SK-N-SH (cell line): Measurements from ENCODE around the gene DNAJC13.

Experiments
- CHD2 ChIP-seq: fragments of 150-350 bp; IDR thresholded peaks from 2 replicates; pipeline ENCODE4 v1.6.1; 2018; ENCODE audit warnings: low read length; ENCODE audit not compliant: partially characterized antibody
- RAD21 ChIP-seq: IDR thresholded peaks from 2 replicates; pipeline ENCODE4 v1.6.1; 2012; ENCODE audit warnings: mild to moderate bottlenecking, low read length
- RXRA ChIP-seq: IDR thresholded peaks from 2 replicates; pipeline ENCODE4 v1.4.0; 2012; ENCODE audit warnings: low read depth, mild to moderate bottlenecking, borderline replicate concordance
- SIN3A ChIP-seq: IDR thresholded peaks from 2 replicates; pipeline ENCODE4 v1.6.1; 2012; ENCODE audit warnings: low read depth, mild to moderate bottlenecking, low read length, moderate library complexity, borderline replicate concordance
- SMC3 ChIP-seq: IDR thresholded peaks from 2 replicates; pipeline ENCODE4 v1.6.1; 2012; ENCODE audit warnings: low read depth, low read length, improper control_type of control experiment
- TAF1 ChIP-seq: IDR thresholded peaks from 2 replicates; pipeline ENCODE4 v1.6.1; 2012; ENCODE audit warnings: low read depth, mild to moderate bottlenecking, low read length, moderate library complexity, borderline replicate concordance
- YY1 ChIP-seq: IDR thresholded peaks from 2 replicates; pipeline ENCODE4 v1.4.0; 2012; ENCODE audit warnings: low read depth, mild to moderate bottlenecking
- TF ChIP-seq, protein P1 (sequence below): fragments of 200-600 bp; sonication (generic); IDR thresholded peaks from 2 replicates; pipeline ENCODE4 v1.6.1; 2017; ENCODE audit warnings: antibody characterized with exemption, mild to moderate bottlenecking, moderate library complexity

DNA sequence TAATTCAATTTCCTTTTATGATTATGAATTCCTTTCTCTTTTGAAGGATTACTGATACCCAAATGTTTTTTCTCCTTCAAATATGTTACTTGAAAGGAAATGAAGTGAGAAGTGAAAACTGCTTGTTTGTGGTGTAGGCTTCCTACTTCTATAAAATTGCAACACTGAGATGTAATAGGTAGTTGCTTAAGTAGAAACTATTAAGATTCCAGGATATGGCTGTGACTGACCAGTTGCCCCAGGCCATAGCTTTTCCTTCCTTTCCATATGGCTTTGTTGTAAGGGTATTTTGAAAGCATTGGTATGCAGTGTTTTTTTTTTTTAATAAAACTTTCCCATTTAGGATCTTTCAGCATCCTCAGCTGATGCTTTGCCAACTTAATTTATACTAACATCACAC is 28.5 kb downstream of the DNAJC13 start:
- TF ChIP-seq, protein P1, sequence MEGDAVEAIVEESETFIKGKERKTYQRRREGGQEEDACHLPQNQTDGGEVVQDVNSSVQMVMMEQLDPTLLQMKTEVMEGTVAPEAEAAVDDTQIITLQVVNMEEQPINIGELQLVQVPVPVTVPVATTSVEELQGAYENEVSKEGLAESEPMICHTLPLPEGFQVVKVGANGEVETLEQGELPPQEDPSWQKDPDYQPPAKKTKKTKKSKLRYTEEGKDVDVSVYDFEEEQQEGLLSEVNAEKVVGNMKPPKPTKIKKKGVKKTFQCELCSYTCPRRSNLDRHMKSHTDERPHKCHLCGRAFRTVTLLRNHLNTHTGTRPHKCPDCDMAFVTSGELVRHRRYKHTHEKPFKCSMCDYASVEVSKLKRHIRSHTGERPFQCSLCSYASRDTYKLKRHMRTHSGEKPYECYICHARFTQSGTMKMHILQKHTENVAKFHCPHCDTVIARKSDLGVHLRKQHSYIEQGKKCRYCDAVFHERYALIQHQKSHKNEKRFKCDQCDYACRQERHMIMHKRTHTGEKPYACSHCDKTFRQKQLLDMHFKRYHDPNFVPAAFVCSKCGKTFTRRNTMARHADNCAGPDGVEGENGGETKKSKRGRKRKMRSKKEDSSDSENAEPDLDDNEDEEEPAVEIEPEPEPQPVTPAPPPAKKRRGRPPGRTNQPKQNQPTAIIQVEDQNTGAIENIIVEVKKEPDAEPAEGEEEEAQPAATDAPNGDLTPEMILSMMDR, result no peak
- no peak for TF ChIP-seq YY1
- no peak for TF ChIP-seq RXRA
- no peak for TF ChIP-seq TAF1
- no peak for TF ChIP-seq CHD2
- TF ChIP-seq SMC3, result no peak
- TF ChIP-seq SIN3A, result no peak
- TF ChIP-seq RAD21, result no peak
